NCI-H748 treated with DMSO at 0.1 percent for 48 hours (cell line): ENCODE results near the gene A3GALT2.

Experiments used
- DNase-seq: peaks from one replicate; lab custom pipeline; 2025; lab: John Stamatoyannopoulos, UW

The A3GALT2 gene

DNA sequence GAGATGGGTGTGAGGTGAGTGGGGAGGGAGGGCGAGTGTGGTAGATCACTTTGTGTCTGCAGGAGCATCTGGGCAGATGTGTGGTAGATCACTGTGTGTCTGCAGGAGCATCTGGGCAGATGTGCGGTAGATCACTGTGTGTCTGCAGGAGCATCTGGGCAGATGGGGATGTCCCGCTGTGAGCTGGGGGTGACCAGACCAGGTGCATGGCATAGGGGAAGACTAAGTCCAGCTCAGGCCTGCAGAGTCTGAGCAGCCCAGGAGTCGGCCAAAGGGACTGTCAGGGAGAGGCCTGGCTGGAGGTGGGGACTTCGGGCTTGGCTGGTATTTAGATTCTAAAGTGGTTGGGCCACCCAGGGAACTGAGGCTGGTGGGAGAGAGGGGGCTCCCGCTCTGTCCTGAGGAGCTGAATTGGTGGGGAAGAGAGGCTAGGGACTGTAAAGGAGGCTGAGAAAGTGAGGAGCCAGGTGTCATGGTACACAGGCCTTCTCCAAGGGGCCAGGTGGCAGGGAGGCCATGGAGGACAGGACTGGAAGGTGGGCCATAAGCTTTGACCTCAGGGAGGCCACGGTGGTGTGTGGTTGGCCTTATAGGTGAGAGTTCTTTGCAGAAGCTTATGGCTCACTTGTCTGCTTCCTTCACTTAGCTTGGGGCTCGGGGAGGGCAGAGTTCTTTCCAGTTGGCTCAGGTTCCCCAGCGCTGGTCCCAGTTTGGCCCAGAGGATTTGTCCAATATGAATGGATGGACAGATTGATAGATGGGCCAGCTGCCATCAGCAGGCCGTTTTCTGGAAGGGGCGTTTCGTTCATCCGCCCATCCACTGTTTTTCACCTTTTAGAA is 49.0 kb downstream of the A3GALT2 start:
- DNase-seq: no peak

DNA sequence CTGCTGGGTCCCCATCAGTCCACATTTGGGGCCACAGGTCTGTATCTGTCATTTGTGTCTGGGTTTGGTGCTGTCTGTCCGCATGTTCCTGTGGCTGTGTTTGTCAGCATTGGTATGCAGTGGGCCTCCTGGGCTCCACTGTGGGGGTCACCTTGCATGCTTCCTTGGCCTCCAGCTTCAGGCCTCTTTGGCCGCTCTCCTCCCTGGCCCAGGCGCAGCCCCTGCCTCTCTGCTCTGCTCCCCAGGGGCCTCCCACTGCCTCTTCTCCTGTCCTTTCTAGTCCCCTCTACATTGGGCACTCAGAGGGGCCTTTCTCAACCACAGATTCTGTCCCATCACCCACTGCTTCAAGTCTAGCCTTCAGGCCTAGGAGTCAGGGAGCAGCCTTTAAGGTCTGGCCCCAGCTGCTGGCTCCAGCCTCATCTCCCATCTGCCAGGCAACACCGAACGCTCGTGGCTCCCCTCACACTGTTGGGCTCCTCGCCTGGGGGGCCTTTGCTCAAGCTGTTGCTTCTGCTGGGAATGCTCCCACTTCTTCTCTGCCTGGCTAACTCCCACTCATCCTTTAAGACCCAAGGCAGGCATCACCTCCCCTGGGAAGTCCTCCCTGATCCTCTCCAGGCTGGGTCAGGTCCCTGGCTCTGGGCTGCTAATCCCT is 50.0 kb downstream of the A3GALT2 start:
- DNase-seq: no peak

DNA sequence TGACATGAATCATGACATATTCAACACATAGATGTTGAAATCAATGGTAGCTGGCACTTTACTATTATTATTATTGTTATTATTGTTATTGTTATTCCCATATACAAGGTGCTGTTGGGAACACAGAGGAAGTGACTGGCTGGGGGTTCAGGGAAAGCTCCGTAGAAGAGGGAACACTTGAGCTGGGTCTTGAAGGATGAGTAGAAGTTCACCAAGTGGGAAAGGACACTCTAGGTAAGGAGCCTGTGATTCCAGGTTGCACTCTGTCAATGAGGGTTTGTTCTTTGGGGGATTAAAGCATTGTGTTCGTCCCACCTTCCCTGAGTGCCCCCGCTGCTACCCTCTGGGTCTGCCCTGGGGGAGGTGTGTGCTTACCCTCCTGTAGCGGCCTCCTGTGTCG is 50.5 kb downstream of the A3GALT2 start:
- DNase-seq: no peak

DNA sequence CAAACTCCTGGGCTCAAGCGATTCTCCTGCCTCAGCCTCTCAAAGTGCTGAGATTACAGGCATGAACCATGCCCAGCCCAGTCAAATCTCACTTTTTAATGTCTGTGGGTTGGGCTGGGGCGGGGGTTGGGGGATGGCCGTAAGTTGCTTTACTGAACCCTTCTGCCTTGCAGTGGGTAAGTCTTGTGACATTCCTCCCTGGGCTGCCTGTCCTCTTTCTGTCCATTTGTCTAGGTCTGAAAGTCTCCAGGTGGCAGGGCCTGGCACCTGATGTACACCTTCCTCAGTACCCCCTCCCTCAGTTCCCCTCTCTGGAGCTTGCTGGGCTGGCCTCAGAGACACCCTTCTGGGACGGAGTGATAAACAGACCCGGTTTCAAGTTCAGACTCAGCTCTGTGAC is 51.3 kb downstream of the A3GALT2 start:
- no peak for DNase-seq

DNA sequence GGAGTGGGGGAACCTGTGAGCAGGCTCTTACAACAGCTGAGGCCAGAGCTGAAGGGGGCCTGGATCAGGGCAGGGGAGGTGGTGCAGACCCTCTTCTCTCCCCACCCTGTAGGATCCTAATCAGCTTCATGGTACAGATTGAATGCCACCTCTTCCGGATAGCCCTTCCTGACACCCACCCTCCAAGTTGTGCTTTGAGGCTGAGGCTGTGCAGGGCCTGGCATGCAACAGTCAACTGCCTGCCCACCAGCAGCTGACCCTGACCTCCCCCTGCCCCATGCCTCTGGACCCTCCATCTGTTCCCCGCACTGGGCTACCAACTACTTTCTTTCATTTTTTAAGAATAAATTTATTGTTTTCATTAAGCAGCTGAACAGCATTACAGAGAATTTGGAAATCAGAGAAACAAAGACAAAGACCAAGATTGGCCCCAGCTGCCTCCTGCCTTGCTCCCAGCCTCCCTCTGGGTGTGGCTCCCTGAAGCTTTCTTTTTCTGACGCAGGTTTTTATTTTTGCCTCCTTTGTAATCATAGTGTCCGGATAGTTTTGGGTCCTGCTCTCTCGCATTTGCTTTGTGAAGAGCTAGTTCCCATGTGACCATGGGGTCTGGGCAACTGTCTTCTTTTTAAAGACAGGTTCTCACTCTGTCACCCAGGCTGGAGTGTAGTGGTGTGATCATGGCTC is 51.8 kb downstream of the A3GALT2 start:
- no peak for DNase-seq

DNA sequence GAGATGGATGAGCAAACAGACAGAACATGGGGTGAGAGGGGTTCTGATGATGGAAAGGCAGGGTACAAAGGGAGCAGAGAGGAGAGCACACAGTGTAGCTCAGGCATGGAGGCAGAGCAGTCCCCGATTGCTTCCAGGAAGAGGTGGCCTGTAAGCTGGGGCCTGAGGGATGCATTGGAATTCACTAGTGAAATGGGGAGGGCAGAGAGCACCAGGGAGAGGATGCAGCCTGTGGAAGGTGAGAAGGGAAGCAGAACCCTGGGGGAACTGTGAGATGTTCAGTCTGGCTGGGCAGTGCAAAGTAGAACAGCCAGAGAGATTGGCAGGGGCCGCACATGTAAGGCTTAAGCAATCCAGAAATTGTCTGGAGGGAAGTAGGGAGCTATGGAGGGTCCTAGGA is 52.4 kb downstream of the A3GALT2 start:
- no peak for DNase-seq

DNA sequence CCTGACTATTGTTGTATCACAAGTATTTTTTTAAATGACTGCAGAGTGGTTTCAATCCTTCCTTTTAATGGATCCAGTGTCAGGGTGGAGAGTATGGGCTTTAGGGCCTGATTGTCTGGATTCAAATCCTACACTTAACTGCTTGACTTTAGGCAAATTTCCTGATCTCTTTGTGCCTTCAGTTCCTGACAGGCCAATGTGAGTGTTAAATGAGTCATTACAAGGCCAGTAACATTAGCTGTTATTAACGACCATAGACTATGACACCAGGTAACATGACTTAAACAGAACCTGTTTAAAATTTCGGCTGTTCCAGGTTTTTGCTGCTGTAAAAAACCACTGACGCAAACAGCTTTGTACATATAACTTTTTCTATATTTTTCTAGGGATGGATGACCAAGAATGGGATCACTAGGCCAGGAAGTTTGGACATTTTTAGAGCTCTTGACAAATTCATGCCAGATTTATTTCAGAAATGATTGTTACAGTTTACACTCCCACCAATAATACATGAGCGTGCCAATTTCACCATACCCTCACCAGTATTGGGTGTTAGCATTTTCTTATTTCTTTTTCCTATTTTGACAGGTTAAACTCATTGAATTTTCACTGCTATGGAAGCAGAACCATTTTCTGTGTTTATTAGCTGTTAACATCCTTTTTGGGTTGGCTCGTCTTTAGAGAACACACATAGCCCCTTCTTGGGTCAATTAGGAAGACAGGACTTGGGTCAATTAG is 53.3 kb downstream of the A3GALT2 start:
- DNase-seq: no peak

DNA sequence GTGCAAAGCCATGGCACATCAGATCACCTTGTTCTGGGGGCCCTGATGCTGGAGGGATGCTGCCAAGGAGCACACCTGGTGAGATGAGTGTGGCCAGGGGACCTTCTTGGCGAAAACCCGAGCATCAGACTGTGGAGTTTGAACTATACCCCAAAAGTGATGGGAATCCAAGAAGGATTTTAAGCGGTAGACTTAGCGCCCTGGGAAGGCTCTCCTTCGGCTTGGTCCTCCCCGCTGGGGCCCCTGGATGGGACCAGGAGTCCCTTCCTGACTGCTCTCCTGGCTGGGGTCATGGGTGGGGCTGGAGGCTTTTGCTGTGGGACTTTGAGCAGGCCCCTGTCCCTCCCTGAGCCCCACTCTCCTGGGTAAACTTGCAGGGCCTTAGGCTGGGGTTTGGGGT is 54.1 kb downstream of the A3GALT2 start:
- no peak for DNase-seq

DNA sequence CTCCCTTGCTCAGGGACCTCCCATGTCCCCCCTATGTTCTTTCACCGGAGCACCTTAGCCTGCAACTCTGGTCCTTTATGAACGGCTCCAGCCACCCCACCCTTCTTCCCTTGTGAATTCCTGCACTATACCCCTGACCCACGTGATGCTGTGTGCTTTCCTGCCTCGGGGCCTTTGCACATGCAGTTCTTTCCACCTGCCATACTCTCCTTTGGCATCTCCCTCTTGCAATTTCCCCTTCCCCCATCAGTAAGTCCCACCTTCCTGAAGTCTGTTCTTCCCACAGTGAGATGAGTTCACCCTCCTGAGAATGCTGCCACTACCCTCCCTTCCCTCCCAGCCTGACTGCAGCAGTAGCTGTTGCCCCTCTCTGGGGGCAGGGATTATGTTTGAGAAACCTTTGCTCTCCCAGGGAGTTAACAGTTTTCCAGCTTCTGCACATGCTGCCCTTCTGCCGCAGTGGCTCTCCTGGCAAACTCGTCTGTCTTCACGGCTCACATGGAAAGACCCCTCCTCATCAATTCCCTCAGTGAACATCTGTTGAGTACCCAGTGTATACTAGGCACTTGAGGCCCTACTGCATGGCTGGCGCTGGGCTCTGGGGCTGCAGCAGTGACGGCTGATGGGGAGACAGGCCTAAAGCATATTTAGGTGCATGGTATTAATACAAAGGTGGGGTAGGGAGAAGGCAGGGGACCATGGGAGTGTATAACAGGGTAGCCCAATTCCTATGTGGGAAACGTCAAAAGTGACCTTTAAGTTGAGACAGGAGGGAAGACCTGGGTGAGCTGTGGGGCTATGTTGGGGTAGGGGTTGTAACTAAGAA is 54.9 kb downstream of the A3GALT2 start:
- DNase-seq: no peak

DNA sequence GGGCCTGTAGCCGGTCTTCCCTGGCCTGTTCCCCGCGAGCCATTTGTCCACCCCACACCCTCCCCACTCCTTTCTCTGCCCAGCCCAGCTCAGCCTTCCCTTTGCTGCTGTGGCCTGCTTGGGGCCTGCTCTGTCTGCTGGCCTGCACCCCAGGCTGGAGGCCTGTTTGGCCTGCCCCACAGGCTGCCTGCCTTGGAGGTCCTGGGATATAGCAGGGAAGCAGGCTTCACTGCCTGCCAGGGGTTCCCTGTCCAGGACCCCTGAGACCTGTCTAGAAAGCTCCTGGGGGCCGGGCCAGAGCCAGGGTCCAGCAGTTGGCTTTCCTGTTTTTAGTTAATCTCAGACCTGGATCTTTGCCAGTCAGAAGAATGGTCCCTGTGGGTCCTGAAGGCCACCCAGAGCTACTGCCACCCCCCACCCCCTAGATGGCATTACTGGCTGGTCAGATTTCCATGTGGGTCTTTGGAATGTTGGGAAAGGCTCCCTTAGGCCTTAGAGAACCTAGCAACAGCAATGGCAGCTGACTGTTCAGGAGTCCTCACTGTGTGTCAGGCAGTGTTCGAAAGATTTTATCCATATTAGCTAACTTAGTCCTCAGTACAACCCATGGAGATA is 56.9 kb downstream of the A3GALT2 start:
- DNase-seq: no peak

DNA sequence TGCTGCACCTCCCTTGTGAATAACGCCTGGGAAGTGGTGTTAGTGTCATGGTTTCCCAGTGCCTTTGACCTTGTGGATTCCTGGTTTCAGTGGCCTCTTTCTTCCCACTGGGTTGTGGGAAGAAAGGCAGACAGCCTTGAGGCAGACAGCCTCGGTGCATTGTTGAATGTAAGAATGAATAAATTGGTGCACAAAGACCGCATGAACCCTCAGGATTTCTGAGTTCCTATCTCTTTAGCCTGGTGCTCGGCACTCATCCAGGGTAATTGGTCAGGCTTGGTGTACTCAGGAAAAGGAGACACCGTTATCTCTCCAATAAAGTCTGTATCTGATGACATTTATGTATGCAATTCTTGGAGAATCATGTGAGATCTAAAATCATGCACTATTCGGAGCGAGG is 59.6 kb downstream of the A3GALT2 start:
- no peak for DNase-seq

DNA sequence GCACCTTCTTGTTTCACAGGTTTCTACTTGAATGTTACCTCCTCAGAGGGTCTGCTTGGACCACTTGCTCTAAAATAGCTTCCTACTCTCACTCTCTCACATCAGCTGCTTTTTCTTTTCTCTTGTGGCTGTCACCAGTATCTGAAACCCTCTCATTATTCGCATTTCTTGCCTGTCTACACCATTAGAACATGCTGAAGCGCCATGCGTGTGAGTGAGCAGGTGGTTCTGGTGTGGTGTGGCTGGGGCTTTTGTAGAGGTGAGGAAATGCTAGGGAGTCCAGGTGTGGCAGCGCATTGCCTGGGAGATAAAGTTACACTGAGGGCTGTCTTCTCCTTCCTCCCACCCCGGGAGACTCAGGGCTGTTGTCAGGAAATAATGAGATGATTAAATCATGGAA is 60.5 kb downstream of the A3GALT2 start:
- no peak for DNase-seq

DNA sequence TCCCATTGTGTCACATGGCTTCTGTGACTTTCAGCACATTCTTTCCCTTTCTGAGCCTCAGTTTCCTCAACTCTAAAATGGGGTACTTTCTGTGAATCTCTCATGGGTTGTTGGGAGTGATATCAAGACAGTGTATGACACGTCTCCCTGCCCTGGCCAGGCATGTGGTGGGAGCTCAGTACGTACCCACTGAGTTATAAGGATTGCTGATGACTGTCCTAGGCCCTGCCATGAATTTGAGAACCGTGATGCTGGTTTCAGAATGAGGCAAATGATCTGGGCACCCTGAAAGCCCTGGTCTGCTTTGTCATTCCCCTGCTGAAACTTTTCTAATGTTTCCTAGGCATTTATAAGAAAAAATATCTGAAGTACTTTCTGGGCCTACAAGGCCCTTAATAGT is 61.0 kb downstream of the A3GALT2 start:
- DNase-seq: no peak

DNA sequence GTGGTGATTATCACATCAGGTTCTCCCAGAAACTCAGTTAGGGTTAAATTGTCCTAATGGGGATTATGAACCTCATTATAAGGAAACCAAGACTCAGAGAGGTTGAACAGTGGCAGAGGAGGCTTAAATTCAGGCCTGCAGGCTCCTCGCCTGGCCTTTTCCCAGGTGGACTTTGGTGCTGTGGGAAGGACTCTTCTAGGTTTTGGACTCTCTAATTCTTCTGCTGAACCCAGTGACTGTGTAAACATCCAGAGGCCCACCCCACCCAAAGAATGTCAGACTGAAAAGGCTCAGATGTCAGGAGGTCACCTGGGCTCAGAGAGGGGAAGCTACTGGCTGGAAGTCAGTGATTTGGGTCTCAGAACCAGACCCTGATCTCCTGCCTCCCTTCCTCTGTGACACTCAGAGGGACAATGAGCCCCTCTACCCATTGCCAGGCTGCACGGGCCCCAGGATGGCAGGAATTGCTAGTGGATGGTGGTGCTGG is 62.1 kb downstream of the A3GALT2 start:
- DNase-seq: no peak

DNA sequence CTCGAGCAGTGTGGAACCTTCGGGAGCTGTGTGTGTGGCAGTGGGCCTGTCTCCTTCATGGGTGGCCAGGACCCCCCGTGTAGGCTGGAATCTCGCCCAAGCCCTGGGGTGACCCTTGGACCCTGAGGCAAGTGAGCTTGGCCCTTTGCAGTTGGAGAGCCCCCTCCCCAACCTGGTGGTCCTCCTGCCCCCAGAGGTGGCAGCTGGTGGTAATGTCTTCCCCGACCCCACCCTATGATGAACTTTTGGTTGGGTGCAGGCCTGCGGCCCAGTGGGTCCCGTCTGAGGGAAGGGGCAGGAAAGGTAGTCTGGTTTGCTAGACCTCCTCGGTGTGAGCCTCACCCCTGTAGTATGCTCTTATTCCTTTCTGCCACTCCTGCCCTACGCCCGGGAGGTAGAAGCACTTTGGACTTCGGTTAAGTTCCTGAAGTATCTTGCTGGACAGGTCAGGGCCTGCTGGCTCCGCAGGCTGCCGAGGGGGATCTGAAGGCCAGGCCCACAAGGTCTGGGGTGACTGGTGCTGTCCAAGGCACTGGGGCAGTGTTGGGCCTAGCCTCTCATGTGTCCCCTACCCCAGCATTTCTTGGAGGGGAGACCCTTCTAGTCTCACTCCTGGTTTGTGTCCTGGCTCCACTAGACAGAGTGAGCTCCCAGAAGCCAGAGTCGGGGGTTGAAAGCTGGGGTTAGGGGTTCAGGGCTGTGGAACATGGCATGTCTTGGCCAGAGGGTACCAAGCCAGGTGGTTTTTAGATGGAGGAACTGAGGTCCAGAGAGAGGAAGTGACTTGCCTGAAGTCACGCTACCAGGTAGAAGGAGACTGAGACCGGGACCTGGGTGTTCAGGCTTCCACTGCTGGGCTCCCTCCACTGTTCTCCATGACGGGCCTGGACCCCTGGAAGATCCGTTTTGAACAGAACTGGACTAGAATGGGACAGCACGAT is 62.9 kb downstream of the A3GALT2 start:
- DNase-seq: no peak

DNA sequence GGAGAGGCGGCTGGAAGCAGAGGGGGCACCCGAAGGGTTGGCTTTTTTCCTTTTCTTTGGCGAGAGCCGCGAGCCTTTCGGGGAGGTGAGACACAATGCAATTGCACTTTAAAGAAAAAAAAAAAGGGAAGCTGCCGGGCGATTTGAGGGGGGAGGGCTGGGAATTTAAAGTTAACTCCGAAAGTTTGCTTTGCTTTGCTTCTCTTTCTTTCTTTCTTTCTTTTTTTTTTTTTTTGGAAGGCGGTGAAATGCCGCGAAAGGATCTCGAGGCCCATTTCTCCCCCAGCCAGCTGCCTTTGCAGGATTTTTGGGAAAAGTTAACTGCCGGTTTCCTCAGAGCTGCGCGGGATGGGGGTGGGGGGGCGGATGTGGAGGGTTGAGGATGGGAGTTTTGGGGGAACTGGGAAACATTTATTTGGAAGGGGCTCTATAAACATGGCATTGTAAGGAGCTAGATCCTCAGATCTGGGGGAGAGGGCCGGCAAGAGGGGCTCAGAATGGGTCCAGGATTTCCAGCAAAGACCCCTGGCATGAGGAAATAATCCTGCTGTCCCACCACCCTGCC is 63.6 kb downstream of the A3GALT2 start:
- no peak for DNase-seq
